Measurements from ENCODE around the gene OR2S2.

OR2S2 gene

GRCh38 chr9:35956651-35957050, 1.3 kb downstream of the OR2S2 start:
- Histone ChIP-seq H3K4me2 (no peak overlapping the region), H3K4me3 (IDR thresholded peaks at IDR 0.05; ENCODE audit: insufficient read depth, low read depth, low read length) (no peak overlapping the region), H3K27ac (no peak overlapping the region), H3K9ac (no peak overlapping the region), H3K36me3 (ENCODE audit: insufficient read depth) (no peaks in the 10 kb centered on the region), H3K4me1 (ENCODE audit: low read depth, poor library complexity, severe bottlenecking) (no peaks in the 10 kb centered on the region), H3K27me3 (ENCODE audit: insufficient read depth, low read depth) (no peaks in the 10 kb centered on the region), H2AFZ (ENCODE audit: low read depth) (no peak overlapping the region), H4K20me1 (ENCODE audit: insufficient read depth) (no peaks in the 10 kb centered on the region), H3K79me2 (ENCODE audit: insufficient read depth, low read depth) (no peaks in the 10 kb centered on the region)
- no peak for TF ChIP-seq CTCF (conservative IDR thresholded peaks at IDR 0.05; ENCODE audit: low read depth, low read length)

GRCh38 chr9:35954942-35955546, 2.9 kb downstream of the OR2S2 start:
- Histone ChIP-seq H3K4me2 (no peak overlapping the region), H3K36me3 (ENCODE audit: insufficient read depth) (no peaks in the 10 kb centered on the region), H3K27me3 (ENCODE audit: insufficient read depth, low read depth) (no peaks in the 10 kb centered on the region), H4K20me1 (ENCODE audit: insufficient read depth) (no peaks in the 10 kb centered on the region), H2AFZ (ENCODE audit: low read depth) (no peak overlapping the region; the same call in 1 of the 2 replicates), H3K27ac (no peak overlapping the region), H3K79me2 (ENCODE audit: insufficient read depth, low read depth) (no peaks in the 10 kb centered on the region), H3K9ac (no peak overlapping the region), H3K4me1 (ENCODE audit: low read depth, poor library complexity, severe bottlenecking) (no peaks in the 10 kb centered on the region), H3K4me3 (IDR thresholded peaks at IDR 0.05; ENCODE audit: insufficient read depth, low read depth, low read length) (no peak overlapping the region)
- TF ChIP-seq CTCF (conservative IDR thresholded peaks at IDR 0.05; ENCODE audit: low read depth, low read length): peak; percentile 78

- no peaks in the 10 kb centered on the region for H3K4me1 ChIP-seq (ENCODE audit: low read depth, poor library complexity, severe bottlenecking)
- no peak overlapping the region for H3K9ac ChIP-seq
- TF ChIP-seq CTCF (conservative IDR thresholded peaks at IDR 0.05; ENCODE audit: low read depth, low read length): no peak
- H3K79me2 ChIP-seq (ENCODE audit: insufficient read depth, low read depth): no peaks in the 10 kb centered on the region
- no peak overlapping the region for H2AFZ ChIP-seq (ENCODE audit: low read depth)
- H4K20me1 ChIP-seq (ENCODE audit: insufficient read depth): no peaks in the 10 kb centered on the region
- no peaks in the 10 kb centered on the region for H3K36me3 ChIP-seq (ENCODE audit: insufficient read depth)
- H3K4me2 ChIP-seq: no peak overlapping the region
- H3K4me3 ChIP-seq (IDR thresholded peaks at IDR 0.05; ENCODE audit: insufficient read depth, low read depth, low read length): no peak overlapping the region
- H3K27me3 ChIP-seq (ENCODE audit: insufficient read depth, low read depth): no peaks in the 10 kb centered on the region
- no peak overlapping the region for H3K27ac ChIP-seq
Observed at GRCh38 chr9:35952526-35953191, 5.3 kb downstream of the OR2S2 start.

GRCh38 chr9:35951736-35952135, 6.2 kb downstream of the OR2S2 start:
- Histone ChIP-seq H3K9ac (no peak overlapping the region), H3K27ac (no peak overlapping the region), H2AFZ (ENCODE audit: low read depth) (no peak overlapping the region), H3K4me3 (IDR thresholded peaks at IDR 0.05; ENCODE audit: insufficient read depth, low read depth, low read length) (no peak overlapping the region), H4K20me1 (ENCODE audit: insufficient read depth) (no peaks in the 10 kb centered on the region), H3K27me3 (ENCODE audit: insufficient read depth, low read depth) (no peaks in the 10 kb centered on the region), H3K79me2 (ENCODE audit: insufficient read depth, low read depth) (no peaks in the 10 kb centered on the region), H3K4me1 (ENCODE audit: low read depth, poor library complexity, severe bottlenecking) (no peaks in the 10 kb centered on the region), H3K4me2 (no peak overlapping the region), H3K36me3 (ENCODE audit: insufficient read depth) (no peaks in the 10 kb centered on the region)
- no peak for TF ChIP-seq CTCF (conservative IDR thresholded peaks at IDR 0.05; ENCODE audit: low read depth, low read length)

All from KMS-11 (cell line).